PC-3 (cell line): ENCODE results near the gene GRB14.

Source experiments
- CTCF ChIP-seq: fragments of 300-600 bp; sonication (generic); conservative IDR thresholded peaks from 2 replicates; pipeline ENCODE4 v1.5.1; 2017; ENCODE audit warnings: antibody characterized with exemption, low read depth, mild to moderate bottlenecking, low read length
- EZH2 ChIP-seq: fragments of 300-600 bp; sonication (generic); IDR thresholded peaks from one replicate; pipeline ENCODE4 v1.6.1; 2017; ENCODE audit warnings: antibody characterized with exemption, mild to moderate bottlenecking, low read length; ENCODE audit not compliant: unreplicated experiment

GRCh38 chr2:164538240-164538866 lies 82.9 kb downstream of the GRB14 start:
- TF ChIP-seq CTCF (peak; percentile 92), EZH2 (no peak)
